ENCODE measurements around the gene DEPDC5.

DEPDC5 gene

GRCh38 chr22:31833930-31834329 is 80.1 kb downstream of the DEPDC5 start:
- Histone ChIP-seq H3K4me3 (replicated peaks; ENCODE audit: insufficient read depth, low read length) (no peak overlapping the region), H3K27me3 (ENCODE audit: insufficient read depth, poor library complexity, severe bottlenecking) (no peaks in the 10 kb centered on the region), H3K27ac (replicated peaks) (no peak overlapping the region)
- no peak for DNase-seq (ENCODE audit: low read depth in 1 of 2, low spot score in 1 of 2)
- TF ChIP-seq GABPA (IDR thresholded peaks at IDR 0.05; ENCODE audit: low read depth): no peak
- TF ChIP-seq REST (IDR thresholded peaks at IDR 0.05; ENCODE audit: insufficient replicate concordance, low read depth): no peak
- TF ChIP-seq CTCF (IDR thresholded peaks at IDR 0.05; ENCODE audit: insufficient read depth, low read length): no peak
- no peak for TF ChIP-seq POLR2AphosphoS5 (IDR thresholded peaks at IDR 0.05; ENCODE audit: low read depth)
- no peak for TF ChIP-seq SPI1 (IDR thresholded peaks at IDR 0.05; ENCODE audit: borderline replicate concordance, low read depth)

- TF ChIP-seq CTCF (IDR thresholded peaks at IDR 0.05; ENCODE audit: insufficient read depth, low read length): no peak
- TF ChIP-seq GABPA (IDR thresholded peaks at IDR 0.05; ENCODE audit: low read depth): no peak
- TF ChIP-seq SPI1 (IDR thresholded peaks at IDR 0.05; ENCODE audit: borderline replicate concordance, low read depth): no peak
- no peak for TF ChIP-seq POLR2AphosphoS5 (IDR thresholded peaks at IDR 0.05; ENCODE audit: low read depth)
- no peak for TF ChIP-seq REST (IDR thresholded peaks at IDR 0.05; ENCODE audit: insufficient replicate concordance, low read depth)
- Histone ChIP-seq H3K4me3 (replicated peaks; ENCODE audit: insufficient read depth, low read length) (no peak overlapping the region), H3K27ac (replicated peaks) (no peak overlapping the region), H3K27me3 (ENCODE audit: insufficient read depth, poor library complexity, severe bottlenecking) (no peaks in the 10 kb centered on the region)
- DNase-seq (ENCODE audit: low read depth in 1 of 2, low spot score in 1 of 2): no peak
Measured at GRCh38 chr22:31836010-31836409, 82.2 kb downstream of the DEPDC5 start.

GRCh38 chr22:31838917-31839316 is 85.1 kb downstream of the DEPDC5 start:
- DNase-seq (ENCODE audit: low read depth in 1 of 2, low spot score in 1 of 2): no peak
- H3K27me3 ChIP-seq (ENCODE audit: insufficient read depth, poor library complexity, severe bottlenecking): no peaks in the 10 kb centered on the region
- no peak overlapping the region for H3K4me3 ChIP-seq (replicated peaks; ENCODE audit: insufficient read depth, low read length)
- TF ChIP-seq POLR2AphosphoS5 (IDR thresholded peaks at IDR 0.05; ENCODE audit: low read depth): no peak
- TF ChIP-seq GABPA (IDR thresholded peaks at IDR 0.05; ENCODE audit: low read depth): no peak
- TF ChIP-seq SPI1 (IDR thresholded peaks at IDR 0.05; ENCODE audit: borderline replicate concordance, low read depth): no peak
- TF ChIP-seq REST (IDR thresholded peaks at IDR 0.05; ENCODE audit: insufficient replicate concordance, low read depth): no peak
- no peak for TF ChIP-seq CTCF (IDR thresholded peaks at IDR 0.05; ENCODE audit: insufficient read depth, low read length)
- H3K27ac ChIP-seq (replicated peaks): no peak overlapping the region
